ENCODE data around the gene CDKAL1. TPM values are rescaled to one million over a fixed set of nuclear protein-coding genes. Genes with fewer than 3 reads are reported as not detected.

CDKAL1 gene
- total RNA-seq, 1 donor from 2014 or later, result 39.6 TPM

GRCh38 chr6:20955131-20955530 lies 420.9 kb downstream of the CDKAL1 start:
- H4K20me1 ChIP-seq (ENCODE audit: low read depth), result no peaks in the 10 kb centered on the region
- H3K4me1 ChIP-seq, result peaks cover 32% of the 10 kb centered on the region
- H3K36me3 Mint-ChIP-seq, result peaks cover 2% of the 10 kb centered on the region
- DNase-seq (ENCODE audit: low spot score), result no peak
- H3K79me2 ChIP-seq (ENCODE audit: low read depth), result no peaks in the 10 kb centered on the region
- H3K4me3 ChIP-seq, result no peak overlapping the region
- no peak overlapping the region for H3K9ac ChIP-seq
- H3K27ac Mint-ChIP-seq, result peak overlapping the region; percentile 10
- H3K27ac ChIP-seq, result no peak overlapping the region
- no peaks in the 10 kb centered on the region for H3K27me3 ChIP-seq
- H3K9me3 ChIP-seq (ENCODE audit: low read depth), result no peaks in the 10 kb centered on the region
- no peaks in the 10 kb centered on the region for H3K36me3 ChIP-seq
- peaks cover 4% of the 10 kb centered on the region for H3K27me3 Mint-ChIP-seq (ENCODE audit: insufficient read depth, low read depth)
- no peak overlapping the region for H2AFZ ChIP-seq (replicated peaks)
- H3F3A ChIP-seq (ENCODE audit: low read depth), result no peaks in the 10 kb centered on the region
- H3K4me3 Mint-ChIP-seq, result no peak overlapping the region
- H3K4me1 Mint-ChIP-seq, result peaks cover 37% of the 10 kb centered on the region
- TF ChIP-seq EZH2 (IDR thresholded peaks at IDR 0.05) (no peak), EZH2phosphoT487 (IDR thresholded peaks at IDR 0.05) (no peak), CTCF (IDR thresholded peaks at IDR 0.05) (no peak)
- H3K4me2 ChIP-seq, result peak overlapping the region; percentile 41
- peaks cover 3% of the 10 kb centered on the region for H3K9me3 Mint-ChIP-seq

DNA sequence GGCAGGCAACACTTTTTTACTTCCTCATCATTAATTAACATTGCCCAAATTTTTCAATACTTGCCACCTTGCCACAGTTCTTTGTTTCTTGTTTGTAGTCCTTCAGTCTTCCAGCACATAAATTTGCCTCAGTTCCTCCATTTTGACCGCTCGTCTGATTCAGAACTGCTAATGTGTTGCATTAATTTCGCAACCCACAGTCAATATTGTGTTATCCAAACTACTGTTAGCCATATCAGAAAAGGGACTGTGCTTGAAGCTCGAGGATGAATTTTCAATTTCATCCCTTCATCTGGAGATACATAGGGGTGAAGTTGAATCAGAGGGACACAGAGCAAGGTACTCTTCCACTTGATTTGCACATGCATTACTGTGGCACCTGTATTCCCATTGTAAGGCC lies 421.5 kb downstream of the CDKAL1 start:
- no peak overlapping the region for H3K9ac ChIP-seq
- no peaks in the 10 kb centered on the region for H3F3A ChIP-seq (ENCODE audit: low read depth)
- H2AFZ ChIP-seq (replicated peaks), result no peak overlapping the region
- peaks cover 32% of the 10 kb centered on the region for H3K4me1 ChIP-seq
- H3K27me3 ChIP-seq, result no peaks in the 10 kb centered on the region
- no peaks in the 10 kb centered on the region for H3K36me3 ChIP-seq
- Mint-ChIP-seq H3K27me3 (ENCODE audit: insufficient read depth, low read depth) (peaks cover 4% of the 10 kb centered on the region), H3K27ac (no peak overlapping the region), H3K9me3 (peaks cover 3% of the 10 kb centered on the region), H3K4me3 (no peak overlapping the region), H3K4me1 (peaks cover 37% of the 10 kb centered on the region), H3K36me3 (peaks cover 2% of the 10 kb centered on the region)
- no peak overlapping the region for H3K4me3 ChIP-seq
- no peaks in the 10 kb centered on the region for H3K79me2 ChIP-seq (ENCODE audit: low read depth)
- no peak for DNase-seq (ENCODE audit: low spot score)
- no peaks in the 10 kb centered on the region for H4K20me1 ChIP-seq (ENCODE audit: low read depth)
- H3K4me2 ChIP-seq, result no peak overlapping the region
- H3K27ac ChIP-seq, result no peak overlapping the region
- H3K9me3 ChIP-seq (ENCODE audit: low read depth), result no peaks in the 10 kb centered on the region
- TF ChIP-seq EZH2phosphoT487 (IDR thresholded peaks at IDR 0.05) (no peak), EZH2 (IDR thresholded peaks at IDR 0.05) (no peak), CTCF (IDR thresholded peaks at IDR 0.05) (no peak)

GRCh38 chr6:20960067-20960466 lies 425.8 kb downstream of the CDKAL1 start:
- Histone ChIP-seq H3K9ac (no peak overlapping the region), H3K4me1 (peaks cover 7% of the 10 kb centered on the region), H3K36me3 (no peaks in the 10 kb centered on the region), H2AFZ (replicated peaks) (no peak overlapping the region), H4K20me1 (ENCODE audit: low read depth) (no peaks in the 10 kb centered on the region), H3F3A (ENCODE audit: low read depth) (no peaks in the 10 kb centered on the region), H3K4me2 (no peak overlapping the region), H3K27me3 (no peaks in the 10 kb centered on the region), H3K79me2 (ENCODE audit: low read depth) (no peaks in the 10 kb centered on the region), H3K9me3 (ENCODE audit: low read depth) (no peaks in the 10 kb centered on the region), H3K4me3 (no peak overlapping the region), H3K27ac (no peak overlapping the region)
- H3K27me3 Mint-ChIP-seq (ENCODE audit: insufficient read depth, low read depth), result peaks cover 2% of the 10 kb centered on the region
- DNase-seq (ENCODE audit: low spot score), result no peak
- H3K36me3 Mint-ChIP-seq, result peaks cover 11% of the 10 kb centered on the region
- peaks cover 18% of the 10 kb centered on the region for H3K4me1 Mint-ChIP-seq
- no peak overlapping the region for H3K4me3 Mint-ChIP-seq
- H3K9me3 Mint-ChIP-seq, result no peaks in the 10 kb centered on the region
- no peak for TF ChIP-seq EZH2phosphoT487 (IDR thresholded peaks at IDR 0.05)
- TF ChIP-seq EZH2 (IDR thresholded peaks at IDR 0.05), result no peak
- no peak for TF ChIP-seq CTCF (IDR thresholded peaks at IDR 0.05)
- no peak overlapping the region for H3K27ac Mint-ChIP-seq

All from neural progenitor cell (in vitro differentiated cells).